Gastroesophageal sphincter (tissue), 4 donors: ENCODE measurements around the gene TLR10. TPM values are rescaled to one million over a fixed set of nuclear protein-coding genes. Genes with fewer than 3 reads are reported as not detected.

ENCODE experiments used
- ATAC-seq: fragments of 150-250 bp; one replicate; pipeline ENCODE4 v1.9.1; 2016; ENCODE audit warnings: mild to moderate bottlenecking, moderate library complexity
- H3K27ac ChIP-seq, 4 donors: fragments of 200-600 bp; sonication (generic) in 3 of 4; 1 replicate in 3 of 4; 2 replicates in 1 of 4; pipeline ENCODE4 v1.5.1; 2016 to 2019
- H3K27me3 ChIP-seq: fragments of 200-600 bp; sonication (generic); one replicate; pipeline ENCODE4 v1.5.1; 2019
- H3K36me3 ChIP-seq, 2 donors: fragments of 200-600 bp; sonication (generic); one replicate each; pipeline ENCODE4 v1.5.1; 2019; ENCODE audit warnings: control low read depth in 1 of 2
- H3K4me1 ChIP-seq, 3 donors: fragments of 200-600 bp; sonication (generic); 1 replicate in 2 of 3; 2 replicates in 1 of 3; pipeline ENCODE4 v1.5.1; 2016 to 2019; ENCODE audit warnings: control low read depth in 2 of 3
- H3K4me3 ChIP-seq, 2 donors: fragments of 200-600 bp; sonication (generic); one replicate each; pipeline ENCODE4 v1.5.1; 2019; ENCODE audit warnings: mild to moderate bottlenecking in 1 of 2, moderate library complexity in 1 of 2
- H3K9me3 ChIP-seq, 3 donors: fragments of 200-600 bp; sonication (generic); one replicate each; pipeline ENCODE4 v1.5.1; 2017 to 2019; ENCODE audit warnings: control low read depth in 2 of 3
- CTCF ChIP-seq, 4 experiments: fragments of 200-600 bp in 2 of 4; fragments of 450-650 bp in 2 of 4; sonication (generic) in 1 of 4; IDR thresholded peaks; one replicate each; pipeline ENCODE4 v1.5.1; 2017 to 2019; ENCODE audit warnings: antibody characterized with exemption in 4 of 4, mild to moderate bottlenecking in 2 of 4, moderate library complexity in 2 of 4
- EP300 ChIP-seq: sonication (generic); formaldehyde crosslinking; IDR thresholded peaks from one replicate; pipeline ENCODE4 v1.6.1; 2017; ENCODE audit warnings: antibody characterized with exemption, mild to moderate bottlenecking
- POLR2A ChIP-seq, 2 donors: fragments of 450-650 bp; IDR thresholded peaks; one replicate each; pipeline ENCODE4 v1.6.1; 2017; ENCODE audit warnings: antibody characterized with exemption in 2 of 2, mild to moderate bottlenecking in 2 of 2, moderate library complexity in 1 of 2
- POLR2AphosphoS5 ChIP-seq: sonication (generic); formaldehyde crosslinking; IDR thresholded peaks from one replicate; pipeline ENCODE4 v1.6.1; 2017; ENCODE audit warnings: antibody characterized with exemption
- WGBS, 2 donors: methylation state at CpG; one replicate each; pipeline ENCODE4 v1.1.5; 2018; ENCODE audit warnings: low coverage in 1 of 2; 5-methylcytosine and 5-hydroxymethylcytosine counted together
- total RNA-seq, 4 donors: library from RNA; depleted of rRNA; stranded (reverse); fragments of >200 nt; gene quantifications; one replicate each; pipeline ENCODE4 v1.1.0, GENCODE V29; 2016

TLR10 gene
- total RNA-seq, 4 donors from 2014 or later: 0.27 TPM; not detected in 3

GRCh38 chr4:38747629-38748028, 35.2 kb downstream of the TLR10 start:
- no peak overlapping the region for H3K27ac ChIP-seq
- no peak for ATAC-seq
- H3K9me3 ChIP-seq: no peaks in the 10 kb centered on the region
- H3K36me3 ChIP-seq: no peaks in the 10 kb centered on the region
- H3K27me3 ChIP-seq: no peaks in the 10 kb centered on the region
- no peak overlapping the region for H3K4me3 ChIP-seq
- peaks cover 2 to 7% (median 3%) of the 10 kb centered on the region in 3 donors for H3K4me1 ChIP-seq
- TF ChIP-seq POLR2A (IDR thresholded peaks at IDR 0.05) (no peak), CTCF (IDR thresholded peaks at IDR 0.05) (no peak), POLR2AphosphoS5 (no peak), EP300 (no peak)

GRCh38 chr4:38745881-38746280, 36.9 kb downstream of the TLR10 start:
- Histone ChIP-seq H3K4me1 (no peaks in the 10 kb centered on the region), H3K4me3 (no peak overlapping the region), H3K36me3 (no peaks in the 10 kb centered on the region), H3K27me3 (no peaks in the 10 kb centered on the region), H3K27ac (no peak overlapping the region), H3K9me3 (no peaks in the 10 kb centered on the region)
- 93 to 98% methylated on average over 3 to 4 of the region's 5 CpGs for WGBS, 2 donors
- no peak for ATAC-seq
- no peak for TF ChIP-seq CTCF (IDR thresholded peaks at IDR 0.05)
- no peak for TF ChIP-seq POLR2A (IDR thresholded peaks at IDR 0.05)

GRCh38 chr4:38743866-38744265, 38.9 kb downstream of the TLR10 start:
- no peaks in the 10 kb centered on the region for H3K4me1 ChIP-seq
- H3K27me3 ChIP-seq: no peaks in the 10 kb centered on the region
- H3K9me3 ChIP-seq: no peaks in the 10 kb centered on the region
- H3K27ac ChIP-seq: no peak overlapping the region
- ATAC-seq: no peak
- H3K4me3 ChIP-seq: no peak overlapping the region
- WGBS, 2 donors: 68 to 100% methylated on average over 1 of the region's 1 CpG
- TF ChIP-seq CTCF (IDR thresholded peaks at IDR 0.05) (no peak), POLR2A (IDR thresholded peaks at IDR 0.05) (no peak), POLR2AphosphoS5 (no peak), EP300 (no peak)
- no peaks in the 10 kb centered on the region for H3K36me3 ChIP-seq

GRCh38 chr4:38740303-38740702, 42.5 kb downstream of the TLR10 start:
- WGBS, 2 donors: 90 to 93% methylated on average over 2 of the region's 2 CpGs
- no peaks in the 10 kb centered on the region for H3K4me1 ChIP-seq
- H3K36me3 ChIP-seq: no peaks in the 10 kb centered on the region
- ATAC-seq: no peak
- TF ChIP-seq POLR2A (IDR thresholded peaks at IDR 0.05) (no peak), EP300 (no peak), POLR2AphosphoS5 (no peak), CTCF (IDR thresholded peaks at IDR 0.05) (no peak)
- H3K27me3 ChIP-seq: no peaks in the 10 kb centered on the region
- no peak overlapping the region for H3K27ac ChIP-seq
- H3K9me3 ChIP-seq: no peaks in the 10 kb centered on the region
- no peak overlapping the region for H3K4me3 ChIP-seq

GRCh38 chr4:38738940-38739803, 43.6 kb downstream of the TLR10 start:
- Histone ChIP-seq H3K27ac (no peak overlapping the region), H3K36me3 (no peaks in the 10 kb centered on the region), H3K4me3 (no peak overlapping the region), H3K9me3 (no peaks in the 10 kb centered on the region), H3K27me3 (no peaks in the 10 kb centered on the region), H3K4me1 (no peaks in the 10 kb centered on the region)
- no peak for TF ChIP-seq POLR2A (IDR thresholded peaks at IDR 0.05)
- no peak for TF ChIP-seq POLR2AphosphoS5
- TF ChIP-seq EP300: no peak
- TF ChIP-seq CTCF (IDR thresholded peaks at IDR 0.05): no peak
- 70 to 72% methylated on average over 6 of the region's 6 CpGs for WGBS, 2 donors
- ATAC-seq: no peak
